NOMO-1 treated with dmso at 0.1 percent for 144 hours (cell line): ENCODE measurements around the gene ALKBH5.

Experiments used
- DNase-seq: peaks from one replicate; lab custom pipeline; 2025; ENCODE audit not compliant: unreplicated experiment; lab: John Stamatoyannopoulos, UW

Gene ALKBH5

GRCh38 chr17:18258356-18259038 lies 74.9 kb downstream of the ALKBH5 start, which contains the start of gene FLII:
Gene FLII, minus strand, starts transcription at chr17:18258738. Its CDS starts 48 bp downstream, at chr17:18258690.
- no peak for DNase-seq
